CD8-positive, alpha-beta memory T cell (primary cell): ENCODE data around the gene HACD1. TPM values are rescaled to one million over a fixed set of nuclear protein-coding genes. Genes with fewer than 3 reads are reported as not detected.
"Not testable (repeated sequence)": the region's sequence is repeated elsewhere in the genome, so short reads cannot be mapped to it uniquely, and the experiment has no call there.

Experiments used
- CTCF ChIA-PET: fragments of 350-600 bp; sonication (Branson Sonifier 250); formaldehyde crosslinking; loops from one replicate; lab custom pipeline; 2021; ENCODE audit warnings: antibody characterized with exemption; lab: Charles Lee
- POLR2A ChIA-PET: fragments of 350-600 bp; sonication (Branson Sonifier 250); formaldehyde crosslinking; loops from one replicate; lab custom pipeline; 2021; ENCODE audit warnings: antibody characterized with exemption; lab: Charles Lee
- DNase-seq, 5 donors: peaks; one replicate each; pipeline versions ENCODE4 v3.0.0 to v3.0.0-alpha.2; 2020 to 2022; ENCODE audit warnings: mixed read lengths in 1 of 5
- H3K27ac ChIP-seq: one replicate; pipeline ENCODE4 v1.7.0; 2013; ENCODE audit warnings: low read depth, mild to moderate bottlenecking, low read length, moderate library complexity
- H3K27me3 ChIP-seq: 2 replicates; pipeline ENCODE4 v1.7.0; 2013; ENCODE audit warnings: low read length, mild to moderate bottlenecking; ENCODE audit not compliant: insufficient read depth, poor library complexity, severe bottlenecking
- H3K36me3 ChIP-seq: 2 replicates; pipeline ENCODE4 v1.7.0; 2013; ENCODE audit warnings: mild to moderate bottlenecking, low read length, moderate library complexity; ENCODE audit not compliant: insufficient read depth
- H3K4me1 ChIP-seq: 2 replicates; pipeline ENCODE4 v1.7.0; 2013; ENCODE audit warnings: mild to moderate bottlenecking, low read length, moderate library complexity; ENCODE audit not compliant: insufficient read depth
- H3K4me3 ChIP-seq: 2 replicates; pipeline ENCODE4 v1.7.0; 2013; ENCODE audit warnings: mild to moderate bottlenecking, low read length
- H3K9me3 ChIP-seq: 2 replicates; pipeline ENCODE4 v1.7.0; 2013; ENCODE audit warnings: mild to moderate bottlenecking, low read length
- H3K27ac Mint-ChIP-seq, 8 donors: one replicate each; pipeline ENCODE4 v1.8.0; 2020 to 2021; ENCODE audit warnings: mixed read lengths in 8 of 8, mild to moderate bottlenecking in 6 of 8, inconsistent platforms in 3 of 8, moderate library complexity in 3 of 8
- H3K27me3 Mint-ChIP-seq, 2 donors: one replicate each; pipeline ENCODE4 v1.8.0; 2020 to 2021; ENCODE audit warnings: mixed read lengths in 2 of 2, mild to moderate bottlenecking in 1 of 2, moderate library complexity in 1 of 2
- H3K36me3 Mint-ChIP-seq, 3 donors: one replicate each; pipeline ENCODE4 v1.8.0; 2020 to 2021; ENCODE audit warnings: mixed read lengths in 3 of 3, inconsistent platforms in 1 of 3, mild to moderate bottlenecking in 1 of 3
- H3K4me1 Mint-ChIP-seq, 3 donors: one replicate each; pipeline ENCODE4 v1.8.0; 2020 to 2021; ENCODE audit warnings: mixed read lengths in 3 of 3, inconsistent platforms in 1 of 3, mild to moderate bottlenecking in 1 of 3
- H3K4me3 Mint-ChIP-seq, 7 donors: one replicate each; pipeline ENCODE4 v1.8.0; 2020 to 2021; ENCODE audit warnings: mixed read lengths in 7 of 7, mild to moderate bottlenecking in 6 of 7, moderate library complexity in 4 of 7, inconsistent platforms in 2 of 7
- H3K9me3 Mint-ChIP-seq, 5 donors: one replicate each; pipeline ENCODE4 v1.8.0; 2020 to 2022; ENCODE audit warnings: mixed read lengths in 5 of 5, mild to moderate bottlenecking in 3 of 5, moderate library complexity in 2 of 5, inconsistent platforms in 1 of 5
- polyA plus RNA-seq: library from polyadenylated mRNA; unstranded; fragments of 300-500 nt; fragmentation: Illumina TruSeq; gene quantifications from one replicate; pipeline ENCODE4 v1.2.3, GENCODE V29; 2021
- total RNA-seq, 2 experiments: library from RNA; stranded (reverse); gene quantifications; one replicate each; pipeline ENCODE4 v1.2.3, GENCODE V29; 2021

HACD1 gene
- total and polyA plus RNA-seq, 3 experiments from 2014 or later = 1.1 to 2.2 (median 1.9) TPM

- H3K27ac Mint-ChIP-seq = no peak overlapping the region
- Histone ChIP-seq H3K4me1 (no peaks in the 10 kb centered on the region), H3K27me3 (no peaks in the 10 kb centered on the region), H3K4me3 (no peak overlapping the region), H3K36me3 (no peaks in the 10 kb centered on the region), H3K9me3 (no peaks in the 10 kb centered on the region), H3K27ac (no peak overlapping the region)
- no peaks in the 10 kb centered on the region for H3K9me3 Mint-ChIP-seq
- no peak for DNase-seq
- no peaks in the 10 kb centered on the region for H3K4me1 Mint-ChIP-seq
- peaks cover 7% of the 10 kb centered on the region in 2 donors for H3K27me3 Mint-ChIP-seq
- H3K36me3 Mint-ChIP-seq = no peaks in the 10 kb centered on the region
- ChIA-PET POLR2A (no interaction called here), CTCF (no interaction called here)
- H3K4me3 Mint-ChIP-seq = no peak overlapping the region
Observed at GRCh38 chr10:17597386-17597785, 19.8 kb downstream of the HACD1 start.

DNA sequence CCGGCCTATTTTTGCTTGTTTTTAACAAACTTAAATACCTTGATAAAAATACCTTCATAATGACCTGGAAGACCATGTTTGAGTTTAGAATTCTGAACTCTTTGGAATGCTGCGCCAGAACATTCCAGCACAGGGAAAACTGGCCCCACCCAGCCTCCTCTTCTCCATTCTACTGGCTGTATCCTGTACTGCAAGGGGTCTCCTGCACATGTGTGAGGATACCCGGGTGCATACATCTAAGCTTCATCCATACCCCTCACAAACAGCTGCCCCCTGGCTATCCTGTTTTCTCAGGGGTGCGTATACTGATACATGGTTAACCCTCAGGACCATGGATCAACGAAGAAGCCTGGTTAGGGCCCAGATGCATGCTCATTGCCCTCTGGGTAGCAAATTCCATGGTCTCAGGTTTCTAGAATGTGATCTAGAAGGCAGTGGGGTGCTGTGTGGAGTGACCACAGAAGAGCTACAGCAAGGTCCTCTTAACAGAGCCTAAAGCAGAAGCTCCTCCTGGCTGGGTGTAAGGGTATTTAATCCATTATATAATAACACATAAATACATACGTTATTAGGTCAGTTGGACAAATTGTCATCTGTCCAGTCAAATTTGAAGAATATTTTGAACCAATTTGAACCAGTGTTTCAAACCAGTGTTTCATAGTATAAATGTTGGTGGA is 26.1 kb downstream of the HACD1 start:
- Histone ChIP-seq H3K27me3 (no peaks in the 10 kb centered on the region), H3K4me1 (no peaks in the 10 kb centered on the region), H3K36me3 (no peaks in the 10 kb centered on the region), H3K4me3 (no peak overlapping the region), H3K27ac (no peak overlapping the region), H3K9me3 (no peaks in the 10 kb centered on the region)
- no peak for DNase-seq
- H3K36me3 Mint-ChIP-seq = no peaks in the 10 kb centered on the region
- ChIA-PET POLR2A (no interaction called here), CTCF (no interaction called here)
- H3K27me3 Mint-ChIP-seq = peaks cover 0 to 3% of the 10 kb centered on the region in 2 donors
- H3K4me1 Mint-ChIP-seq = peaks cover 5 to 16% (median 12%) of the 10 kb centered on the region in 3 donors
- peak overlapping the region in 1 of 8 donors; percentile 33 for H3K27ac Mint-ChIP-seq
- no peaks in the 10 kb centered on the region for H3K9me3 Mint-ChIP-seq
- no peak overlapping the region for H3K4me3 Mint-ChIP-seq

- H3K27ac ChIP-seq, H3K9me3 Mint-ChIP-seq, H3K27me3 ChIP-seq, H3K4me1 ChIP-seq, H3K36me3 ChIP-seq, H3K9me3 ChIP-seq, H3K27me3 Mint-ChIP-seq, H3K4me3 ChIP-seq, POLR2A ChIA-PET, H3K36me3 Mint-ChIP-seq, H3K4me3 Mint-ChIP-seq, DNase-seq, CTCF ChIA-PET: not testable (repeated sequence)
- Mint-ChIP-seq H3K27ac (peak overlapping the region in 1 of 8 donors; percentile 47), H3K4me1 (peaks cover 5 to 19% (median 12%) of the 10 kb centered on the region in 3 donors)
Observed at GRCh38 chr10:17589316-17589715, 27.9 kb downstream of the HACD1 start.

GRCh38 chr10:17588420-17588819 is 28.8 kb downstream of the HACD1 start:
- POLR2A ChIA-PET = no interaction called here
- Histone ChIP-seq H3K9me3 (no peaks in the 10 kb centered on the region), H3K36me3 (no peaks in the 10 kb centered on the region), H3K27me3 (no peaks in the 10 kb centered on the region), H3K4me1 (no peaks in the 10 kb centered on the region), H3K27ac (no peak overlapping the region), H3K4me3 (no peak overlapping the region)
- no peaks in the 10 kb centered on the region for H3K9me3 Mint-ChIP-seq
- no peak overlapping the region for H3K4me3 Mint-ChIP-seq
- DNase-seq = no peak
- no peaks in the 10 kb centered on the region for H3K36me3 Mint-ChIP-seq
- peaks cover 5 to 19% (median 12%) of the 10 kb centered on the region in 3 donors for H3K4me1 Mint-ChIP-seq
- H3K27me3 Mint-ChIP-seq = peaks cover 5% of the 10 kb centered on the region in 2 donors
- H3K27ac Mint-ChIP-seq = no peak overlapping the region
- CTCF ChIA-PET = no interaction called here

DNA sequence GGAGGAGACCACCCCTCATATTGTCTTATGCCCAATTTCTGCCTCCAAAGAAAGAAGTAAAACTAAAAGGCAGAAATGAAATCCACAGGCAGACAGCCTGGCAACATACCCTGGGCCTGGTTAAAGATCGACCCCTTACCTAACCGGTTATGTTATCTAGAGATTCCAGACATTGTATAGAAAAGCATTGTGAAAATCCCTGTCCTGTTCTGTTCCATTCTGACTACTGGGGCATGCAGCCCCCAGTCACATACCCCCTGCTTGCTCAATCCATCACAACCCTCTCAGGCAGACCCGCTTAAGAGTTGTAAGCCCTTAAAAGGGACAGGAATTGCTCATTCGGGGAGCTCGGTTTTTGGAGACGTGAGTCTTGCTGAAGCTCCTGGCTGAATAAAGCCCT is 29.9 kb downstream of the HACD1 start:
- Mint-ChIP-seq H3K4me3 (peak overlapping the region in 3 of 7 donors; percentile 47 to 59 (median 47)), H3K27ac (peak overlapping the region in 4 of 8 donors; percentile 5 to 55 (median 19)), H3K4me1 (peaks cover 5 to 19% (median 12%) of the 10 kb centered on the region in 3 donors)
- H3K36me3 ChIP-seq, H3K27me3 Mint-ChIP-seq, POLR2A ChIA-PET, H3K27me3 ChIP-seq, H3K4me3 ChIP-seq, DNase-seq, H3K36me3 Mint-ChIP-seq, H3K9me3 Mint-ChIP-seq, H3K4me1 ChIP-seq, H3K9me3 ChIP-seq, H3K27ac ChIP-seq, CTCF ChIA-PET: not testable (repeated sequence)

GRCh38 chr10:17586821-17587234 is 30.3 kb downstream of the HACD1 start:
- Histone ChIP-seq H3K27me3 (no peaks in the 10 kb centered on the region), H3K4me3 (no peak overlapping the region), H3K4me1 (no peaks in the 10 kb centered on the region), H3K9me3 (no peaks in the 10 kb centered on the region), H3K27ac (no peak overlapping the region), H3K36me3 (no peaks in the 10 kb centered on the region)
- DNase-seq = no peak
- Mint-ChIP-seq H3K36me3 (no peaks in the 10 kb centered on the region), H3K9me3 (no peaks in the 10 kb centered on the region), H3K27ac (peak overlapping the region in 2 of 8 donors; percentile 15 to 55), H3K4me3 (peak overlapping the region in 4 of 7 donors; percentile 35 to 70 (median 47)), H3K27me3 (peaks cover 5 to 6% of the 10 kb centered on the region in 2 donors), H3K4me1 (peaks cover 5 to 19% (median 12%) of the 10 kb centered on the region in 3 donors)
- ChIA-PET POLR2A (no interaction called here), CTCF (no interaction called here)

DNA sequence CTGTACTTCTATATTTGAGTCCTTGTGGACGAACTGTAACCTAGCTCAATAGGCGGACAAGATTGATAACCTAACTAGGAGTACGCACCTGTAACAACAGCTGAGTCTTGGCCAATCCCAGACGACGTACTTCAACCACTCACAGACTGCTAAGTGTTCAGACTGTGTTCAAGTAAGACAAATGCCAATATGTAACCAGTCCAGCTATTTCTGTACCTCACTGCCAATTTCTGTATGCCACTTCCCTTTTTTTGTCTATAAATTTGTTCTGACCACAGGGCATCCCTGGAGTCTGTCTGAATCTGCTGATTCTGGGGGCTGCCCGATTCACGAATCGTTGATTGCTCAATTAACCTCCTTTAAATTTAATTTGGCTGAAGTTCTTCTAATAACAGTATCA is 32.2 kb downstream of the HACD1 start:
- POLR2A ChIA-PET = no interaction called here
- H3K9me3 Mint-ChIP-seq = no peaks in the 10 kb centered on the region
- H3K27ac Mint-ChIP-seq = peak overlapping the region in 1 of 8 donors; percentile 4
- DNase-seq = no peak
- H3K36me3 Mint-ChIP-seq = no peaks in the 10 kb centered on the region
- CTCF ChIA-PET = no interaction called here
- Histone ChIP-seq H3K4me3 (no peak overlapping the region), H3K36me3 (no peaks in the 10 kb centered on the region), H3K27ac (no peak overlapping the region), H3K27me3 (no peaks in the 10 kb centered on the region), H3K4me1 (no peaks in the 10 kb centered on the region), H3K9me3 (no peaks in the 10 kb centered on the region)
- H3K27me3 Mint-ChIP-seq = peaks cover 5 to 6% of the 10 kb centered on the region in 2 donors
- no peak overlapping the region for H3K4me3 Mint-ChIP-seq
- H3K4me1 Mint-ChIP-seq = peaks cover 5 to 19% (median 12%) of the 10 kb centered on the region in 3 donors

DNA sequence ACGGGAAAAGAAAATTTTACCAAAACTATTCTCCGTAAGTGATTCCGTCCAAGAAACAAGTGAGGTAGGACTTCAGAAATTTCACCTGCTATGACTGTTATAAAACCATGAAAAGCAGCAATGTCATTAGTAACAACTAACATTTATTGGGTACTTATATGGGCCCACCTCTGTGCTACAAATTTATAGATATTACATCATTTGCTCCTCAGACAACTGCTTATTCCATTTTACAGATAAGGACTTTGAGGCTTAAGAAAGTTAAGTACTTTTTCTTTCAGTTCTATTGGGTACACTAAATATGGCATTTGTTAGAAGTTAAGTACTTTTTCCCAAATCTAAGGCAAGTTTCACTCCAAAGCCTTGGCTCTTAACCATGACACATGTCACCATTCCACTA is 36.3 kb downstream of the HACD1 start:
- H3K4me1 ChIP-seq = no peaks in the 10 kb centered on the region
- H3K27ac ChIP-seq = no peak overlapping the region
- no peak for DNase-seq
- peaks cover 5 to 6% of the 10 kb centered on the region in 2 donors for H3K27me3 Mint-ChIP-seq
- POLR2A ChIA-PET = no interaction called here
- no peak overlapping the region for H3K4me3 Mint-ChIP-seq
- no peaks in the 10 kb centered on the region for H3K9me3 Mint-ChIP-seq
- CTCF ChIA-PET = no interaction called here
- H3K4me1 Mint-ChIP-seq = peaks cover 0 to under 1% (median 0%) of the 10 kb centered on the region in 3 donors
- no peaks in the 10 kb centered on the region for H3K9me3 ChIP-seq
- H3K36me3 ChIP-seq = no peaks in the 10 kb centered on the region
- H3K4me3 ChIP-seq = no peak overlapping the region
- H3K27me3 ChIP-seq = no peaks in the 10 kb centered on the region
- no peak overlapping the region for H3K27ac Mint-ChIP-seq
- H3K36me3 Mint-ChIP-seq = no peaks in the 10 kb centered on the region
